A673 (cell line): Measurements from ENCODE around the gene GMEB2.

Source experiments
- CTCF ChIP-seq: fragments of 300-800, 200-600 bp; sonication (generic); conservative IDR thresholded peaks from 2 replicates; pipeline ENCODE4 v1.5.1; 2017; ENCODE audit warnings: low read depth, mild to moderate bottlenecking, antibody characterized with exemption, low read length, moderate library complexity, mixed read lengths
- EZH2 ChIP-seq: fragments of 200-600 bp; sonication (generic); IDR thresholded peaks from 2 replicates; pipeline ENCODE4 v1.6.1; 2017; ENCODE audit warnings: borderline replicate concordance, low read depth, mild to moderate bottlenecking, mixed read lengths, antibody characterized with exemption, low read length; ENCODE audit not compliant: poor library complexity, severe bottlenecking

DNA sequence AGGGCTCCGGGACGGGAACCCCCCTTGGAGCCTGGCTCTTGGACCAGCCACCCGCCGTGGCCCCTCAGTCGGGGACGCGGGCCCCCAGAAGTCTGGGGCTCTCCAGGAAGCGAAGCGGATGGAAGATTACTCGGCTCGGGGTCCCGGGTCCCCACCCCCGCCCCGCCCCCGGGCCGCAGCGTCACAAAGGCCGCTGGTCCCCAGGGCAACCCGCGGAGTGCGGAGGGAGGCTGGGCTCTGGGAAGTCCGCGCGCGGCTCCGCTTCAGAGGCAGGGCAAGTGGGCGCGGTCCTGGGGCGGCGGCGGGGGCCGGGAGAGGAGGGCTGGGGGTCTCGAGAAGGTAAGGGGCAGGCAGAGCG is 73.0 kb downstream of the GMEB2 start, which contains the start of gene FNDC11:
- no peak for TF ChIP-seq CTCF
- TF ChIP-seq EZH2 = no peak
